GM19452 (cell line): Measurements from ENCODE around the gene OPRL1.
"Not testable (repeated sequence)": the region's sequence is repeated elsewhere in the genome, so short reads cannot be mapped to it uniquely, and the experiment has no call there.

Source experiments
- ATAC-seq: cut with Tn5 transposase; IDR thresholded peaks from one replicate; pipeline ENCODE4 v1.9.1; 2021; ENCODE audit not compliant: unreplicated experiment

Gene OPRL1

GRCh38 chr20:64083378-64083803 is 3.5 kb downstream of the OPRL1 start:
- no peak for ATAC-seq

DNA sequence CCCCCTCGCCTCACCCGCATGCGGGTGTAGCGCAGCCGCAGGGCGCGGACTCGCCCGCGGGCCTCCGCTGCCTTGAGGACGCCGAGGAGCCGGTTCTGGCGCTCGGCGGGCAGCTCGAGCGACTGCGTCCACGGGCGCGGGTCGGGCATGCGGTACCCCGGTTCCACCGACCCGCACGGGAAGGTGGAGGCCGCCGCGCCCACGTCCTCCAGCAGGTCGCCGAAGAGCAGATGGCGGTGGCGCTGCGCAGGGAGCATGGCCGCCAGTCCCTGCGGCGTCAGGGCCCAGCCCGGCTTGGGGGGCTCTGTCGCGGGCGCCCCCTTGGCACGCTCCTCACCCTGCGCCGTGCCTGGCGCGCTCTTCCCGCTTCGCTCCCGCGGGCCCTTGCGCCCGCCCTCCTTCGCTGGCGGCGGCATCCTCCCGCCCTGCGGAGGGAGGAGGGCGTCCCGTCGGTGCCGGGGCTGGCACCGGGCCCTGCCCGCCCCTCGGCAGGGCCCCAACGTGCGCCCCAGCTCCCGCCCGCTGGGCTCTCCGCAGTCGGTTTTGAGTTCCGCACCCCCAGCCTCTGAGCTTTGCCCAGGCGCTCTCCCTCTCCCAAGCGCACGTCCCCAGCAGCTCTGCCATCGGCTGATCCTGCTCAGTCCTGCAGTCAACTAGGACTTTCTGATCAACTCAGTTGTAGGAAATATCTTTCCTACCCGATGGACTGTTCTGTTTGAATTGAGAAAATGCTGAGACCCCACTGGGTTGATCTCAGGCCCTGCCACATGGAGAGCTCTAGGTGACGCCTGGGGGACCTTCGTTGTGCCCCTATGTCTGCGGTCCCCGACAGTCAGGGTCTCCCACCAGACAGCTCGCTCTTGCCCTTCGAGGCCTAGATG is 4.2 kb downstream of the OPRL1 start, which contains the start of gene LKAAEAR1:
LKAAEAR1 (minus strand) TSS at position 595 of the 881 bp plus-strand sequence; CDS start at position 416, 179 bp downstream.
- ATAC-seq, result no peak

- no peak for ATAC-seq
Observed at GRCh38 chr20:64084685-64085152, 4.8 kb downstream of the OPRL1 start.

DNA sequence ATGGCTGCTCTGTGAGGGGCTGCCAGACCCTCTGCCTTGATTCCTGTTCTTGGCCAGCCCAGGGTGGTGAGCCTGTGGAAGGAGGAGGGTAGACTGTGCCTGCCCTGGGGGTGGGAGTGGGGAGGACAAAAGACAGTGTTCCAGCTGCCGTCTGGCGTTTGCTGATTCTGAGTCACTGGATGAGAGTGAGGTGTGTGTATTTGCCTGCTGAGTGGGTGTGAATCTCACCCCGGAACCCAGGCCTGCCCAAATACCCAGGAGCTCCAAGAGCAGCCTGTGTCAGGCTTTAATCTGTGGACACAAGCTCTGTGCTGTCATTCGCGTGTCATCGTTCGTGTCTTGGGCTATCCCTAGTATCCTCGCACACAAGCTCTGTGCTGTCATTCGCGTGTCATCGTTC is 6.9 kb downstream of the OPRL1 start:
- ATAC-seq, result no peak

- ATAC-seq, result not testable (repeated sequence)
Observed at GRCh38 chr20:64087226-64087825, 7.4 kb downstream of the OPRL1 start.

- ATAC-seq, result not testable (repeated sequence)
Observed at GRCh38 chr20:64088586-64088985, 8.7 kb downstream of the OPRL1 start.

DNA sequence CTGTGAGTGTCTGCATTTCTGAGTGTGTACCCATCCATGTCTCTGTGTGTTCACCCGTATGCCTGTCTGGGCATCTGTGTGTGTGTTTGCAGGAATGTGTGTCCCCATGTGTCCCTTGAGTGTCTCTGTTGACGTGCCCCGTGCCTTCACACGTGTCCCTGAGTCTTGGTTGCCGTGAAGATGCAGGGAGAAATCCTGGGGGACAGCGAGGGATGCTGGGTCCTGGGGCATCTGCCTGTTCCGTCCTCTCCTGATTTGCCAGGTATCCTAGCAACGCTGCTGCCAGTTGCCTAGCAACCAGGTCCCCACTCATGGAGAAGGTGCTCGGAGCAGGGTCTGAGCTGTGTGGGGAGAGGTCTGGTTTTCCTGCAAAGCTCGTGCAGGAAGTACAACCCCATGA is 10.3 kb downstream of the OPRL1 start:
- ATAC-seq, result no peak

DNA sequence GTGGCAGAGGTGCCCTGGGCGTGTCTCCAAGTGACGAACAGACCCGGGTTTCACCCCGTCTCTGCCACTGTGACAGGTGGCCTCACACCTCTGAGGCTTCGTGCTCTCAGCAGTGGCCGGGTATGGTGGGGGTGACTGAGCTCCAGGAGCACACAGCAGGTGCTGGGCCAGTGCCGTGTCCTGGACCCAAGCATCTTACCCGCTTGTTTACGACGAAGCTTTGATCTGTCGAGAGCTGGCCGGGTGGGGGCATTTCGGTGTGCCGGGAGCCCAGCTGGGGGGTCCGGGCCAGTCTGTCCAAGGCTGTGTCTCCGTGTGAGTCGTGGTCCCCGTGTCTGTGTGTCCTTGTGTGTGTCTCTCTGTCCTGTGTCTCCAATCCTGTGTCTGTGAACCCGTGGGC is 11.5 kb downstream of the OPRL1 start:
- ATAC-seq, result no peak

GRCh38 chr20:64091770-64092169 is 11.9 kb downstream of the OPRL1 start:
- no peak for ATAC-seq

DNA sequence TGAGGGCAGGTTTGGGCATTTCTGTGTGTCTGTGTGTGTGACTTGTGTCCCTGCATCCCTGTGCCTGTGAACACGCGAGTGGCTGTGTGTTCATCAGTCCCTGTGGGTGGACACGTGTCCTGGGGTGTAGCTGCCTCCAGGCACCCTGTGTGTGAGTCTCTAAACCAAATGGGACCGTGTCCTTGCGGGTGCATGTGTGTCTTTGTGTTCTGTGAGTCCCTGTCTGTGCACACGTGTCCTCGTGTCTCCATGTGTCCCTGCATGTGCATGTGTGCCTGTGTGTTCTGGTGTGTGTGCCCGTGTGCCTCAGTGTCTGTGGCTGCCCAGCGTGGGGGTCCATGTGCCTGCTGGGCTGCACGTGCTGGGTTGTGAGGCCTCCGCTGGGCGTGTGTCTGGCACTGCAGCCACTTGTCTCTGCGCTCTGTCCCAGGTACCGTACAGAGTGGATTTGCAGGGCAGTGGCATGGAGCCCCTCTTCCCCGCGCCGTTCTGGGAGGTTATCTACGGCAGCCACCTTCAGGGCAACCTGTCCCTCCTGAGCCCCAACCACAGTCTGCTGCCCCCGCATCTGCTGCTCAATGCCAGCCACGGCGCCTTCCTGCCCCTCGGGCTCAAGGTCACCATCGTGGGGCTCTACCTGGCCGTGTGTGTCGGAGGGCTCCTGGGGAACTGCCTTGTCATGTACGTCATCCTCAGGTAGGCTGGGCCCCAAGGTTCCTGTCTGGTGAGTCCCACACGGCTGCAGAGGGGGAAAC is 12.6 kb downstream of the OPRL1 start:
- ATAC-seq, result no peak

DNA sequence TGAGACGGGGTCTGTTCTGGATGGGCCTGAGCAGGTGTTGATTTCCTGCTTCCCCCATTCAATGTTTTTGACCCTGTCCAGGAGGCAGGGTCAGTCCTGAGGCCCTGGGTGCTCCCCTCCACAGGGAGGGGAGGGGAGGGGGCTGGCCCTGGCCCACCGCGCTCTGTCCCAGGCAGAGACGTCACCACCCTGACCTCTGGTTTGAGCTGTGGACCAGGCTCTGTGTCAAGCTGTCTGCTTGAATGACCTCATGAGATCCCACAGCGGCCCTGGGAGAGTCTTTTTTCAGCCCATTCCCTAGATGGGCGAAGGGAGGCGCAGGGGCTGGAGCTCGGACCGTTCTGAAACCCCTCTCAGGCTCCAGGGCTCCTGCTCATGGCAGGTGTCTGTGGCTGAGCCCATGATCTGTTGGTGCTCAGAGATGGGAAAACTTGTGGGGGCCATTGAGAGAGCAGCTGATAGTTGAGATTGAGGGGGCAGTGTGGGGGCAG is 13.2 kb downstream of the OPRL1 start:
- ATAC-seq, result no peak

DNA sequence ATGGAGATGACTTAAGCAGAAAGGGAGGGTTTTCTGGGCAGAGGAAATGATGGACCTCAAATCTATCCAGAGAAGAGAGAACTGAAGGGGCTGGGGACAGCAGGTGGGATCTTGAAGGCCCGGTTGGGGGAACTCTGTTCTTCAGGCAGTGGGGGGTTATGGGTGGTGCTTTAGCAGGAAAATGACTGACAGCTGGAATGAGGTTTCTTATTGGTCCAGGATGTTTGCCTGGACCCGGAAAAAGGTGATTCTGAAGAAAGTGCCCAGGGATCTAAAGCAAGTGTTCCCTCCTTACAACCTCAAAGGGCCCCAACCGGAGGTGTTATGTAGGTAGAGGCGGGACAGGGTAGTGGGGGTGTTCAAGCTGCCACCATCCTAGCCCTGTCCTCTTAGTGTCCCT is 15.6 kb downstream of the OPRL1 start:
- ATAC-seq, result no peak

DNA sequence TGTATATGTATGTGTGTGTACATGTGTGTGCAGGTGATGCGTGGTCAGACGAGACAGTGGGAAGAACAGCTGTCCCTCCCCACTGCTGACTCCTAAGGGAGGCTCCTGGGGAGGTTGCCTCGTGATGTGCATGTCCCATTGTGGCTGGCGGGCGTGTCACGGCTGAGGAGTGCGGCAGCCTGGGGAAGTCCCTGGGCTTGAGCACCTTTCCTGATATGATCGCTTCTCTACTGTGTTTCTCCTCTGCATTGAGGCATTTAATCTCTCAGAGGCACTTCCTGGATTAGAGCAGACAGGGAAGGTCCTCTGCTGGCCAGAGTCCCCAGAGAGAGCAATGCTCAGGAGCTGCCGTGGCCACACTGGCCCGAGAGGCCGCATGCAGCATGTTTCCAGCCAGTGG is 16.0 kb downstream of the OPRL1 start:
- ATAC-seq, result no peak

DNA sequence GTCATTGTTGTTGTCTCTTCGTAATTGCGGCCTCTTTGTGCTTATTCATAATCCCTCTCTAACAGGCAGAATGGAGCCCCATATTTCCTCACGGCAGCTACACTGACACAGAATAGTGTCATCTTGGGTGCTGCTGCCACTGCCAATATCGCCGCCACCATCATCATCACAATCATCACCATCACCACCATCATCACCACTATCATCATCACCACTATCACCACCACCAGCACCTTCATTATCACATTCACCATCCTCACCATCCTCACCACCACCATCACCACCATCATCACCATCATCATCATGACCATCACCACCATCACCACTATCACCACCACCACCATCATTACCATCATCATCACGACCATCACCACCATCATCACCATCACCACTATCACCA is 16.7 kb downstream of the OPRL1 start:
- ATAC-seq, result no peak

DNA sequence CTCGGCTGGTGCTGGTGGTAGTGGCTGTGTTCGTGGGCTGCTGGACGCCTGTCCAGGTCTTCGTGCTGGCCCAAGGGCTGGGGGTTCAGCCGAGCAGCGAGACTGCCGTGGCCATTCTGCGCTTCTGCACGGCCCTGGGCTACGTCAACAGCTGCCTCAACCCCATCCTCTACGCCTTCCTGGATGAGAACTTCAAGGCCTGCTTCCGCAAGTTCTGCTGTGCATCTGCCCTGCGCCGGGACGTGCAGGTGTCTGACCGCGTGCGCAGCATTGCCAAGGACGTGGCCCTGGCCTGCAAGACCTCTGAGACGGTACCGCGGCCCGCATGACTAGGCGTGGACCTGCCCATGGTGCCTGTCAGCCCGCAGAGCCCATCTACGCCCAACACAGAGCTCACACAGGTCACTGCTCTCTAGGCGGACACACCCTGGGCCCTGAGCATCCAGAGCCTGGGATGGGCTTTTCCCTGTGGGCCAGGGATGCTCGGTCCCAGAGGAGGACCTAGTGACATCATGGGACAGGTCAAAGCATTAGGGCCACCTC is 18.7 kb downstream of the OPRL1 start:
- no peak for ATAC-seq

- no peak for ATAC-seq
Observed at GRCh38 chr20:64099086-64099786, 19.4 kb downstream of the OPRL1 start.

DNA sequence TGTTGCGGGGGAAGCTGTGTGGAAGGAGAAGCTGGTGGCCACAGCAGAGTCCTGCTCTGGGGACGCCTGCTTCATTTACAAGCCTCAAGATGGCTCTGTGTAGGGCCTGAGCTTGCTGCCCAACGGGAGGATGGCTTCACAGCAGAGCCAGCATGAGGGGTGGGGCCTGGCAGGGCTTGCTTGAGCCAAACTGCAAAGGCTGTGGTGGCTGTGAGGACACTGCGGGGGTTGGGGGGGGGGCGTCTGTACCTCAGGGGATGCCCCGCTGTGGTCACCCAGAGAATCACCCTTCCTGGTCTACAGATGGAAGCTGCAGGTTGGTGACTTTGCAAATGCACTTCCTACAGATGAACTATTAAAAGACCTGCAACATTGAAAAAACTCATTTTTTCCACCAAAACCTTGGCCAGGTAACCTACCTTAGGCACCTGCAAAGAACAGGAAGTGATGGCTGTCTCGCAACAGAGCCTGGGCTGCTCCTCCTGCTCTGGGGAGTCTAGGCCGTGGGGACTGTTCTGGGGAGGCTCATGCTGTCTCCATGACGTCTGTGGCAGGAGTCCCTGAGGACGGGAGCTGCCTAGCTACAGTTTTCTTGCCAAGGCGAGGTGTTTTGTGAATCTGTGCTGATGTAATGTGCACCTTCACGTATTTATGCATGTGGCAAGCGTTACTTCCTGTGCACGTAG is 20.1 kb downstream of the OPRL1 start:
- no peak for ATAC-seq

DNA sequence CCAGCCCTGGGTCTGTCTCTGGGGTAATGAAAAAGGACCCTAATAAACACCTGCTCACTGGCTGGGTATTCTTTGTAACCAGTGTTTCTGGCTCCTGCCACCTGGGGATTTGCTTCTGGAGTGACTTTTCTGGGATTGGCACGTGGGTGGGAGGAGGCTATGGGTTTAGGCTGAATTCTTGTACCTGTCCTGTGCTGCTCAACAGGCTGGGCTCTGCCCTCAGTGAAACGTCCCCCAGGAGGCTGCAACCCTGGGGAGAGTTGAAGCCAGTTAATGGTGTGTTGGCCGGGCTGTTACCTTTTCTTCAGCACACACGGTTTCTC is 20.6 kb downstream of the OPRL1 start:
- no peak for ATAC-seq

- ATAC-seq, result no peak
Observed at GRCh38 chr20:64100946-64101688, 21.2 kb downstream of the OPRL1 start.
